Right lobe of liver (tissue), 6 donors: ENCODE measurements around the gene TMEM44. TPM values are rescaled to one million over a fixed set of nuclear protein-coding genes. Genes with fewer than 3 reads are reported as not detected.

Experiments
- ATAC-seq, 4 donors: fragments of 200-7000 bp; cut with Tn5 transposase; one replicate each; pipeline ENCODE4 v1.9.1; 2020; ENCODE audit warnings: mild to moderate bottlenecking in 4 of 4, moderate library complexity in 4 of 4
- DNase-seq, 3 donors: peaks; one replicate each; pipeline ENCODE4 v3.0.0-alpha.2; 2020
- H3K27ac ChIP-seq, 3 donors: fragments of 200-600 bp; one replicate each; pipeline ENCODE4 v1.8.0; 2022
- H3K27me3 ChIP-seq, 2 donors: fragments of 200-600 bp; one replicate each; pipeline ENCODE4 v1.8.0; 2022
- H3K36me3 ChIP-seq, 4 donors: fragments of 200-600 bp; sonication (generic) in 1 of 4; one replicate each; pipeline versions ENCODE4 v1.5.1 to v1.8.0; 2017 to 2022; ENCODE audit warnings: control low read depth in 1 of 4
- H3K4me1 ChIP-seq, 4 donors: fragments of 200-600 bp; sonication (generic) in 1 of 4; one replicate each; pipeline versions ENCODE4 v1.5.1 to v1.8.0; 2017 to 2022; ENCODE audit warnings: control low read depth in 1 of 4
- H3K4me3 ChIP-seq, 3 donors: fragments of 200-600 bp; one replicate each; pipeline ENCODE4 v1.8.0; 2022
- H3K9me3 ChIP-seq, 4 donors: fragments of 200-600 bp; sonication (generic) in 1 of 4; one replicate each; pipeline versions ENCODE4 v1.5.1 to v1.8.0; 2017 to 2022; ENCODE audit warnings: control low read depth in 1 of 4
- CTCF ChIP-seq, 4 donors: fragments of 200-600 bp in 3 of 4; fragments of 450-650 bp in 1 of 4; IDR thresholded peaks; one replicate each; pipeline versions ENCODE4 v1.5.1 to v1.8.0; 2016 to 2022; ENCODE audit warnings: antibody characterized with exemption in 4 of 4, mild to moderate bottlenecking in 2 of 4
- POLR2A ChIP-seq: fragments of 450-650 bp; IDR thresholded peaks from one replicate; pipeline ENCODE4 v1.6.1; 2017; ENCODE audit warnings: antibody characterized with exemption, mild to moderate bottlenecking
- WGBS: methylation state at CpG from one replicate; pipeline ENCODE4 v1.1.6; 2018; ENCODE audit warnings: low coverage, low lambda C conversion rate; ENCODE audit not compliant: insufficient coverage; ENCODE audit errors: missing lambda C conversion rate; 5-methylcytosine and 5-hydroxymethylcytosine counted together
- intact Hi-C, 2 donors: fragments of 100-400 bp; cut with DNase I; formaldehyde crosslinking; loops; one replicate each; pipeline versions ENCODE4 v1.11.2 to v1.14.1; 2022
- total RNA-seq, 6 experiments: library from RNA; depleted of rRNA in 2 of 6; stranded (reverse); fragments of >200 nt in 2 of 6; fragmentation: NEBNext Ultra II Directional in 3 of 6; extraction: Animal tissue kit (Norgen Biotek cat#: 25700) in 3 of 6; gene quantifications; one replicate each; pipeline versions ENCODE4 v1.1.0 to v1.2.4, GENCODE V29; 2016 to 2023
- donor health status: DM: no; HTN: yes; CAD: no.
- donor health status: DM: no; HTN: no; CAD: no.
- donor health status: DM: no; HTN: no; CAD: no.
- donor health status: DM: no; HTN: yes; CAD: no.
- donor health status: DM: no; HTN: yes; CAD: no.

Gene TMEM44
- total RNA-seq, 6 experiments from 2014 or later: 2.2 to 6.8 (median 4.2) TPM

DNA sequence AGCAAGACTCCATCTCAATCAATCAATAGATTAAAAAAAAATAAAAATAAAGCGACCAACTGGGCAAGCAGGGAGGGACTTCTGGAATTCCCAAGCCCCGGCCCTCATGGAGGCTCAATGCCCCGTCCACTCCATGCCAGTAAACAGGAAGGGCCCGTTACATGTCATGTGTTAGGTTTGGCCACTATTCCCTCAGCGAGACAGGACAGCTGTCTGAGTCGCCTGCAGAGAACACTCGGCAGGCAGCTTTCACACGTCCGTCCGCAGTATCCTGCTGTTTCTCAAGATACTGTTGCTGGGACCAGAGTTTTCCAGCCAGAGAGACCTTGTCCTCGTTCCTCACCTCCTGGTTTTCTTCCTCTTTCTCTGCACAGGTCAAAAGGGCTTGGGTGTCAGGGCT lies 18.0 kb downstream of the TMEM44 start:
- no peak overlapping the region for H3K4me3 ChIP-seq
- H3K27me3 ChIP-seq: no peaks in the 10 kb centered on the region
- no peaks in the 10 kb centered on the region for H3K36me3 ChIP-seq
- TF ChIP-seq POLR2A (no peak), CTCF (IDR thresholded peaks at IDR 0.05) (no peak)
- ATAC-seq (peak; percentile 17 to 64 (median 49)), DNase-seq (no peak)
- H3K27ac ChIP-seq: no peak overlapping the region
- H3K9me3 ChIP-seq: no peaks in the 10 kb centered on the region
- intact Hi-C loops: no loop called here
- 71% methylated on average over 6 of the region's 11 CpGs for WGBS
- no peaks in the 10 kb centered on the region for H3K4me1 ChIP-seq

DNA sequence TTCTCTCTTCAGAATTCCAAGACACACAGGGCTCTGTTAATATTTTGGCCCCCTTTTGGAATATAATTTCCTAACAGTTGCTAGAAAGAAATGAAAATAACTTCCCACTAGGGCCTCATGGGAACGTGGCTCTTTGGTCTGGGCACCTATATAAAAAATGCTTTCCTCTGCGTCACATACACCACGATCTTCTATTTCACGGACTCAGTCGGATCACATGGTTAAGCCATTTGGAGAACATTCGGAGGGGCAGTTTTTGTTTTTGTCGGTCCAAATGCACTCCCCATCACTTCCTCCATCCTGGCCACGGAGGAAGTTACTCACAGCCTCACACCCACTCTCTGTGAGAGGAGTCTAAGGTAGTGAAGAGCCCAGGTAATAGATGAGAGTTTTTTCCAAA lies 21.0 kb downstream of the TMEM44 start:
- no peak overlapping the region for H3K4me3 ChIP-seq
- H3K27ac ChIP-seq: no peak overlapping the region
- no peaks in the 10 kb centered on the region for H3K4me1 ChIP-seq
- TF ChIP-seq POLR2A (no peak), CTCF (IDR thresholded peaks at IDR 0.05) (no peak)
- no peaks in the 10 kb centered on the region for H3K36me3 ChIP-seq
- DNase-seq (no peak), ATAC-seq (peak in 1 of 4 donors; percentile 24)
- no peaks in the 10 kb centered on the region for H3K9me3 ChIP-seq
- 75% methylated on average over 7 of the region's 8 CpGs for WGBS
- H3K27me3 ChIP-seq: no peaks in the 10 kb centered on the region
- intact Hi-C loops: no loop called here

GRCh38 chr3:194610689-194611088 lies 22.5 kb downstream of the TMEM44 start:
- DNase-seq (no peak), ATAC-seq (no peak)
- Histone ChIP-seq H3K9me3 (no peaks in the 10 kb centered on the region), H3K36me3 (no peaks in the 10 kb centered on the region), H3K4me3 (no peak overlapping the region), H3K27ac (no peak overlapping the region), H3K4me1 (no peaks in the 10 kb centered on the region), H3K27me3 (no peaks in the 10 kb centered on the region)
- 75% methylated on average over 3 of the region's 3 CpGs for WGBS
- intact Hi-C loops: no loop called here
- TF ChIP-seq CTCF (IDR thresholded peaks at IDR 0.05): no peak
- no peak for TF ChIP-seq POLR2A

GRCh38 chr3:194609601-194610000 lies 23.6 kb downstream of the TMEM44 start:
- Histone ChIP-seq H3K27me3 (no peaks in the 10 kb centered on the region), H3K9me3 (no peaks in the 10 kb centered on the region), H3K4me1 (no peaks in the 10 kb centered on the region), H3K27ac (no peak overlapping the region), H3K4me3 (no peak overlapping the region), H3K36me3 (no peaks in the 10 kb centered on the region)
- TF ChIP-seq POLR2A (no peak), CTCF (IDR thresholded peaks at IDR 0.05) (no peak)
- intact Hi-C loops: no loop called here
- WGBS: 88% methylated on average over 8 of the region's 13 CpGs
- DNase-seq: no peak
- peak in 3 of 4 donors; percentile 6 to 46 (median 29) for ATAC-seq

DNA sequence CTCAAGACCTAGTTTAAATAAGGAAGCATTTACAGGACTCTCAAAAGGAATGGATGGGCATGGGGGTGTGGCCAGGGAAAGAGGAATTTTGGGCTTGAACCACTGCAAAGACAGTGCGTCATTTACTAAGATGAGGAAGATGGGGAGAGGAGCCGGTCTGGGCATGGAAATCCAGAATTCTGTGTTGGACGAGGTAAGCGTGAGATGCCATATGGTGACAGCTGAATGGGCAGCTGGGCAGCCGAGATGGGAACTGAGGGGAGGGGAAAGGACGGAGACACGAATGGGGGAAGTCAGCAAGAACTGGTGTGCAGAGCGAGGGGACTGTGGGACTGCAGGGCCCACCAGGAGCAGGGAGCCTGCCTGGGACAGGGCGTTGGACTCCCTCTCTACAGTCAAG lies 24.2 kb downstream of the TMEM44 start:
- TF ChIP-seq POLR2A (no peak), CTCF (IDR thresholded peaks at IDR 0.05) (no peak)
- H3K4me1 ChIP-seq: no peaks in the 10 kb centered on the region
- H3K9me3 ChIP-seq: no peaks in the 10 kb centered on the region
- intact Hi-C loops: no loop called here
- no peaks in the 10 kb centered on the region for H3K27me3 ChIP-seq
- DNase-seq: no peak
- H3K4me3 ChIP-seq: no peak overlapping the region
- no peaks in the 10 kb centered on the region for H3K36me3 ChIP-seq
- ATAC-seq: no peak
- no peak overlapping the region for H3K27ac ChIP-seq
- WGBS: 81% methylated on average over 9 of the region's 9 CpGs
